ENCODE data around the gene DNASE1L1.

The DNASE1L1 gene

GRCh38 chrX:154441984-154442707 is 33.1 kb upstream of the DNASE1L1 start:
- peaks cover 0 to 3% (median 0%) of the 10 kb centered on the region in 5 experiments for H3K9me3 ChIP-seq (ENCODE audit: control extremely low read depth in 1 of 5, control insufficient read depth in 4 of 5, insufficient read depth in 2 of 5, low read depth in 1 of 5, low read length in 4 of 5)
- no peak for DNase-seq
- H3K27ac ChIP-seq (ENCODE audit: insufficient read depth in 1 of 2, low read depth in 1 of 2, low read length in 2 of 2, poor library complexity in 1 of 2, severe bottlenecking in 2 of 2): no peak overlapping the region

GRCh38 chrX:154441564-154441963 is 32.5 kb upstream of the DNASE1L1 start:
- Histone ChIP-seq H3K27me3 (replicated peaks in 2 of 5; ENCODE audit: control insufficient read depth in 4 of 5, insufficient read depth in 5 of 5, low read length in 4 of 5) (peaks cover 0 to 5% (median 0%) of the 10 kb centered on the region in 5 experiments), H3K9me3 (ENCODE audit: control extremely low read depth in 1 of 5, control insufficient read depth in 4 of 5, insufficient read depth in 2 of 5, low read depth in 1 of 5, low read length in 4 of 5) (peaks cover 0 to 3% (median 0%) of the 10 kb centered on the region in 5 experiments), H3K4me1 (ENCODE audit: control extremely low read depth in 1 of 4, control insufficient read depth in 4 of 4, insufficient read depth in 4 of 4, low read length in 3 of 4) (peaks cover 0 to 22% (median 18%) of the 10 kb centered on the region in 4 experiments), H3K36me3 (ENCODE audit: control insufficient read depth in 4 of 4, insufficient read depth in 4 of 4, low read length in 3 of 4) (peaks cover 3 to 33% (median 20%) of the 10 kb centered on the region in 4 experiments), H3K4me3 (ENCODE audit: control insufficient read depth in 1 of 7, extremely low read depth in 1 of 7, insufficient read depth in 4 of 7, low read depth in 2 of 7, low read length in 6 of 7) (no peak overlapping the region), H3K27ac (ENCODE audit: insufficient read depth in 1 of 2, low read depth in 1 of 2, low read length in 2 of 2, poor library complexity in 1 of 2, severe bottlenecking in 2 of 2) (no peak overlapping the region)
- DNase-seq: no peak
- CTCF ChIA-PET: interaction anchor here (1.1 to 1.2 kb wide), 2 partner anchors 11 to 40 kb away, joined by 3 to 4 read pairs; no protein-coding TSS in a partner anchor
- POLR2A ChIA-PET: interaction anchor here (0.8 kb wide), 1 partner anchor 10 kb away, joined by 3 read pairs; no protein-coding TSS in a partner anchor
- WGBS (ENCODE audit: insufficient coverage): 97% methylated on average over 9 of the region's 11 CpGs

More at GRCh38 chrX:154441984-154442707, 33.1 kb upstream of the DNASE1L1 start:
- ChIA-PET POLR2A (no interaction called here), CTCF (interaction anchor here (1.1 to 1.3 kb wide), 3 partner anchors 12 to 69 kb away, joined by 3 to 4 read pairs (median 3); no protein-coding TSS in a partner anchor)
- Histone ChIP-seq H3K4me3 (ENCODE audit: control insufficient read depth in 1 of 7, extremely low read depth in 1 of 7, insufficient read depth in 4 of 7, low read depth in 2 of 7, low read length in 6 of 7) (no peak overlapping the region), H3K36me3 (ENCODE audit: control insufficient read depth in 4 of 4, insufficient read depth in 4 of 4, low read length in 3 of 4) (peaks cover 3 to 38% (median 20%) of the 10 kb centered on the region in 4 experiments), H3K27me3 (replicated peaks in 2 of 5; ENCODE audit: control insufficient read depth in 4 of 5, insufficient read depth in 5 of 5, low read length in 4 of 5) (peaks cover 0 to 5% (median 0%) of the 10 kb centered on the region in 5 experiments), H3K4me1 (ENCODE audit: control extremely low read depth in 1 of 4, control insufficient read depth in 4 of 4, insufficient read depth in 4 of 4, low read length in 3 of 4) (peaks cover 0 to 22% (median 18%) of the 10 kb centered on the region in 4 experiments)
- 92% methylated on average over 19 of the region's 21 CpGs for WGBS (ENCODE audit: insufficient coverage)

GRCh38 chrX:154440623-154441357 is 31.7 kb upstream of the DNASE1L1 start:
- Histone ChIP-seq H3K9me3 (ENCODE audit: control extremely low read depth in 1 of 5, control insufficient read depth in 4 of 5, insufficient read depth in 2 of 5, low read depth in 1 of 5, low read length in 4 of 5) (peaks cover 0 to 9% (median 0%) of the 10 kb centered on the region in 5 experiments), H3K4me1 (ENCODE audit: control extremely low read depth in 1 of 4, control insufficient read depth in 4 of 4, insufficient read depth in 4 of 4, low read length in 3 of 4) (peaks cover 0 to 28% (median 18%) of the 10 kb centered on the region in 4 experiments), H3K4me3 (ENCODE audit: control insufficient read depth in 1 of 7, extremely low read depth in 1 of 7, insufficient read depth in 4 of 7, low read depth in 2 of 7, low read length in 6 of 7) (no peak overlapping the region), H3K27ac (ENCODE audit: insufficient read depth in 1 of 2, low read depth in 1 of 2, low read length in 2 of 2, poor library complexity in 1 of 2, severe bottlenecking in 2 of 2) (no peak overlapping the region), H3K36me3 (ENCODE audit: control insufficient read depth in 4 of 4, insufficient read depth in 4 of 4, low read length in 3 of 4) (peaks cover 3 to 30% (median 20%) of the 10 kb centered on the region in 4 experiments), H3K27me3 (replicated peaks in 2 of 5; ENCODE audit: control insufficient read depth in 4 of 5, insufficient read depth in 5 of 5, low read length in 4 of 5) (no peaks in the 10 kb centered on the region)
- ChIA-PET CTCF (interaction anchor here (1.2 kb wide), 1 partner anchor 41 kb away, joined by 3 read pairs; no protein-coding TSS in a partner anchor), POLR2A (interaction anchor here (0.8 kb wide), 1 partner anchor 9 kb away, joined by 3 read pairs; no protein-coding TSS in a partner anchor)
- 89% methylated on average over 13 of the region's 17 CpGs for WGBS (ENCODE audit: insufficient coverage)
- no peak for DNase-seq

GRCh38 chrX:154439841-154440240 is 30.8 kb upstream of the DNASE1L1 start:
- H3K36me3 ChIP-seq (ENCODE audit: control insufficient read depth in 4 of 4, insufficient read depth in 4 of 4, low read length in 3 of 4): peaks cover 3 to 39% (median 20%) of the 10 kb centered on the region in 4 experiments
- ChIA-PET POLR2A (no interaction called here), CTCF (no interaction called here)

GRCh38 chrX:154437971-154438893 is 29.2 kb upstream of the DNASE1L1 start:
- H3K4me1 ChIP-seq (ENCODE audit: control extremely low read depth in 1 of 4, control insufficient read depth in 4 of 4, insufficient read depth in 4 of 4, low read length in 3 of 4): peaks cover 0 to 17% (median 5%) of the 10 kb centered on the region in 4 experiments
- POLR2A ChIA-PET: no interaction called here
- CTCF ChIA-PET: no interaction called here

More at GRCh38 chrX:154439841-154440240, 30.8 kb upstream of the DNASE1L1 start:
- Histone ChIP-seq H3K27me3 (replicated peaks in 2 of 5; ENCODE audit: control insufficient read depth in 4 of 5, insufficient read depth in 5 of 5, low read length in 4 of 5) (no peaks in the 10 kb centered on the region), H3K4me3 (ENCODE audit: control insufficient read depth in 1 of 7, extremely low read depth in 1 of 7, insufficient read depth in 4 of 7, low read depth in 2 of 7, low read length in 6 of 7) (no peak overlapping the region), H3K9me3 (ENCODE audit: control extremely low read depth in 1 of 5, control insufficient read depth in 4 of 5, insufficient read depth in 2 of 5, low read depth in 1 of 5, low read length in 4 of 5) (peaks cover 0 to 9% (median 0%) of the 10 kb centered on the region in 5 experiments), H3K4me1 (ENCODE audit: control extremely low read depth in 1 of 4, control insufficient read depth in 4 of 4, insufficient read depth in 4 of 4, low read length in 3 of 4) (peaks cover 0 to 28% (median 15%) of the 10 kb centered on the region in 4 experiments), H3K27ac (ENCODE audit: insufficient read depth in 1 of 2, low read depth in 1 of 2, low read length in 2 of 2, poor library complexity in 1 of 2, severe bottlenecking in 2 of 2) (no peak overlapping the region)
- WGBS (ENCODE audit: insufficient coverage): 95% methylated on average over 8 of the region's 18 CpGs
- DNase-seq: no peak

GRCh38 chrX:154436983-154437752 is 28.1 kb upstream of the DNASE1L1 start, which contains the start of gene GDI1:
Gene GDI1 (plus strand): TSS chrX:154437154. CDS start chrX:154437255, 101 bp downstream.
- H3K27ac ChIP-seq (ENCODE audit: insufficient read depth in 1 of 2, low read depth in 1 of 2, low read length in 2 of 2, poor library complexity in 1 of 2, severe bottlenecking in 2 of 2): no peak within 1 kb of the TSS
- ChIA-PET POLR2A (no interaction called here), CTCF (no interaction called here)
- peak; percentile 27 to 67 (median 45) for DNase-seq
- peak within 1 kb of the TSS; percentile 46 to 80 (median 70) for H3K4me3 ChIP-seq (ENCODE audit: control insufficient read depth in 1 of 7, extremely low read depth in 1 of 7, insufficient read depth in 4 of 7, low read depth in 2 of 7, low read length in 6 of 7)
- H3K27me3 ChIP-seq (replicated peaks in 2 of 5; ENCODE audit: control insufficient read depth in 4 of 5, insufficient read depth in 5 of 5, low read length in 4 of 5): peaks cover 0 to 2% (median 0%) of the 10 kb centered on the region in 5 experiments
- H3K4me1 ChIP-seq (ENCODE audit: control extremely low read depth in 1 of 4, control insufficient read depth in 4 of 4, insufficient read depth in 4 of 4, low read length in 3 of 4): peaks cover 0 to 16% (median 6%) of the 10 kb centered on the region in 4 experiments
- peaks cover 0 to 9% (median 0%) of the 10 kb centered on the region in 5 experiments for H3K9me3 ChIP-seq (ENCODE audit: control extremely low read depth in 1 of 5, control insufficient read depth in 4 of 5, insufficient read depth in 2 of 5, low read depth in 1 of 5, low read length in 4 of 5)
- H3K36me3 ChIP-seq (ENCODE audit: control insufficient read depth in 4 of 4, insufficient read depth in 4 of 4, low read length in 3 of 4): peaks cover 8 to 57% (median 36%) of the 10 kb centered on the region in 4 experiments
- 35% methylated on average over 55 of the region's 93 CpGs for WGBS (ENCODE audit: insufficient coverage)

More at GRCh38 chrX:154437971-154438893, 29.2 kb upstream of the DNASE1L1 start:
- Histone ChIP-seq H3K9me3 (ENCODE audit: control extremely low read depth in 1 of 5, control insufficient read depth in 4 of 5, insufficient read depth in 2 of 5, low read depth in 1 of 5, low read length in 4 of 5) (peaks cover 0 to 9% (median 0%) of the 10 kb centered on the region in 5 experiments), H3K27me3 (replicated peaks in 2 of 5; ENCODE audit: control insufficient read depth in 4 of 5, insufficient read depth in 5 of 5, low read length in 4 of 5) (peaks cover 0 to 2% (median 0%) of the 10 kb centered on the region in 5 experiments), H3K4me3 (ENCODE audit: control insufficient read depth in 1 of 7, extremely low read depth in 1 of 7, insufficient read depth in 4 of 7, low read depth in 2 of 7, low read length in 6 of 7) (peak overlapping the region in 5 of 7 experiments; percentile 54 to 80 (median 70)), H3K36me3 (ENCODE audit: control insufficient read depth in 4 of 4, insufficient read depth in 4 of 4, low read length in 3 of 4) (peaks cover 9 to 55% (median 32%) of the 10 kb centered on the region in 4 experiments), H3K27ac (ENCODE audit: insufficient read depth in 1 of 2, low read depth in 1 of 2, low read length in 2 of 2, poor library complexity in 1 of 2, severe bottlenecking in 2 of 2) (no peak overlapping the region)
- DNase-seq: no peak
- 86% methylated on average over 20 of the region's 28 CpGs for WGBS (ENCODE audit: insufficient coverage)
